ENCODE measurements around the gene TWIST2. TPM values are rescaled to one million over a fixed set of nuclear protein-coding genes. Genes with fewer than 3 reads are reported as not detected.
A peak's percentile ranks its signal among the peaks of the same experiment; 100 is the strongest.

Gene TWIST2
- total and polyA plus RNA-seq, 8 donors, result 0.58 to 58.0 (median 12.3) TPM

DNA sequence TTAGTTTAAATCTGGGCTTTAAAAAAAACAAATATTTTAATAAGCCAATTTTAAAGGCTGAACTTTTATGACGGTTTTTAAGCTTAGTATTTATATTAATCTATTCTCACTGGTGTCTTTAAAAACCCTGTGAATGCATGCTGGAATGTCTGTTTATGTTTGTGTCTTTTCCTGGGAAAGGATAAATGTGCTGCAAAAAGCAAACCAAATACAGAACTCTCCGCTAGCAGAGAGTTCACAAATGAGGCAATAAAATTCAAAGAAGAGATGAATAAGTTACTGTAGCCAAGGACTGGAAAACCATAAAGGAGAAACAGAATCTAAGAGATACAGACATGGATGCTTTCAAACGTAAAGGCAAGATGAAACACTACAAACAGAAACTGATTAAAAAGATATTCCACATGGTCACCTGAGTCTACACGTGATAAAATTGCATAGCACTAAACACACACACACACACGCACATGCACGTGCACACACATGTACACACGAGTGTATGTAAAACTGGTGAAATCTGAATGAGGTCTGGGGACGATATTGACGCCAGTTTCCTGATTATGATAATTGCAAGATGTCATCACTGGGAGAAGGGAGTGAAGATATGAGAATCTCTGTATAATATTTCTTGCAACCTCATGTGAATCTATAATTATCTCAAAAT is 4.5 kb downstream of the TWIST2 start:
- Histone ChIP-seq H3K36me3 (no peaks in the 10 kb centered on the region), H3K4me1 (peaks cover 14 to 28% (median 19%) of the 10 kb centered on the region in 4 donors), H3K9me3 (no peaks in the 10 kb centered on the region), H3K27me3 (peaks cover 8 to 79% (median 35%) of the 10 kb centered on the region in 3 donors), H3K27ac (peak overlapping the region in 2 of 5 donors; percentile 37 to 89), H3K4me3 (no peak overlapping the region)
- TF ChIP-seq POLR2A (IDR thresholded peaks at IDR 0.05) (no peak), POLR2AphosphoS5 (IDR thresholded peaks at IDR 0.05) (peak in 1 of 3 donors; percentile 9)
- DNase-seq, result no peak
- WGBS, 5 donors, result 41 to 55% (median 50%) methylated on average over 9 of the region's 9 CpGs
- intact Hi-C loops (cut with DNase I; ENCODE audit: low total_unique reads), result no loop called here

DNA sequence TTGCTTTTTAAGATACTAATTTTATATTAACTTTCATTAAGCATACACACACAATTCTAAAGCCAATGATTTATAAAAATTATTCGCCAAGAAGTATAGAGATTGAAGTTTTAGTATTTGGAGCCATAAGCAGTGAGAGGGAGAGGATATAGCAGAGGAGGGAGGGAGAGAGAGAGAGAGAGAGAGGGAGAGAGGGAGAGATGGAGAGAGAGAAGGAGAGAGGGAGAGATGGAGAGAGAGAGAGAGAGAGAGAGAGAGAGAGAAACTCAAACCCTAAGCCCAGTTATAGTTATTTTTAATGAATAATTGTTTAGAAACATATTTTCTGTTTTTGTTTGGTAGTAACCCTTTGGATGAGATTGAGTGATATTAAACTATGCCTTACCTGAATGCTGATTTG is 5.3 kb downstream of the TWIST2 start:
- WGBS, 5 donors, result 82 to 94% (median 93%) methylated on average over 1 of the region's 1 CpG

GRCh38 chr2:238853721-238854120 is 5.8 kb downstream of the TWIST2 start:
- 78 to 85% (median 80%) methylated on average over 9 of the region's 9 CpGs for WGBS, 5 donors

More for the DNA sequence above, 5.3 kb downstream of the TWIST2 start:
- Histone ChIP-seq H3K27me3 (peaks cover 8 to 70% (median 27%) of the 10 kb centered on the region in 3 donors), H3K27ac (peak overlapping the region in 1 of 5 donors; percentile 66), H3K9me3 (no peaks in the 10 kb centered on the region), H3K4me3 (no peak overlapping the region), H3K4me1 (peaks cover 5 to 21% (median 11%) of the 10 kb centered on the region in 4 donors), H3K36me3 (no peaks in the 10 kb centered on the region)
- TF ChIP-seq POLR2AphosphoS5 (IDR thresholded peaks at IDR 0.05), result no peak
- intact Hi-C loops (cut with DNase I; ENCODE audit: low total_unique reads), result no loop called here
- DNase-seq, result no peak

DNA sequence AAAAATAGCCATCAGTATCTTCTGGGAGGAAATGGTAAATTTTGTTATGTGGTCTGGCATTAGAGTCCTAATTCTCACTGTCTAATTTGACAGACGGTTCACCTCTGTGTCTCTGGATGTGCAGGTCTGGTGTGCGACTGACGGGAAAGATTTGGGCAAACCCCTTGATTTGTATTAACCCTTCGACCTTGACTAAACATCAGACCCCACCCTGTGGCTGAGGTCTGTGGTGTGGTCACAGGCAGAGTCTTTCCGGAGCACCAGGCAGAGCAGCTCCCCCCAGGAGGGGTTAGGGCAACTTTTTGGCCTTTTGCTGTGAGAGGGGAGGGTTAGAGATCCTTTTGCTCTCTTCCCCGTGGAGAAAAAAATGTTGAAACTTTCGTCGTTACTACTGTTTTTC is 6.4 kb downstream of the TWIST2 start:
- no peak for DNase-seq
- Histone ChIP-seq H3K27me3 (peaks cover 0 to 60% (median 16%) of the 10 kb centered on the region in 3 donors), H3K9me3 (no peaks in the 10 kb centered on the region), H3K27ac (peak overlapping the region in 3 of 5 donors; percentile 10 to 66 (median 32)), H3K4me1 (peaks cover 0 to 14% (median 3%) of the 10 kb centered on the region in 4 donors), H3K36me3 (no peaks in the 10 kb centered on the region), H3K4me3 (peak overlapping the region in 2 of 4 donors; percentile 4 to 8)
- intact Hi-C loops (cut with DNase I; ENCODE audit: low total_unique reads), result no loop called here
- 50 to 61% (median 52%) methylated on average over 8 of the region's 8 CpGs for WGBS, 5 donors
- no peak for TF ChIP-seq POLR2AphosphoS5 (IDR thresholded peaks at IDR 0.05)

More at GRCh38 chr2:238853721-238854120, 5.8 kb downstream of the TWIST2 start:
- intact Hi-C loops (cut with DNase I; ENCODE audit: low total_unique reads), result no loop called here
- no peak for TF ChIP-seq EP300 (IDR thresholded peaks at IDR 0.05)
- TF ChIP-seq POLR2A (IDR thresholded peaks at IDR 0.05), result no peak
- TF ChIP-seq POLR2AphosphoS5 (IDR thresholded peaks at IDR 0.05), result no peak
- Histone ChIP-seq H3K9me3 (no peaks in the 10 kb centered on the region), H3K27ac (peak overlapping the region in 3 of 5 donors; percentile 10 to 66 (median 32)), H3K27me3 (peaks cover 3 to 65% (median 22%) of the 10 kb centered on the region in 3 donors), H3K4me1 (peaks cover 0 to 16% (median 6%) of the 10 kb centered on the region in 4 donors), H3K4me3 (peak overlapping the region in 2 of 4 donors; percentile 4 to 8), H3K36me3 (no peaks in the 10 kb centered on the region)
- DNase-seq, result no peak

DNA sequence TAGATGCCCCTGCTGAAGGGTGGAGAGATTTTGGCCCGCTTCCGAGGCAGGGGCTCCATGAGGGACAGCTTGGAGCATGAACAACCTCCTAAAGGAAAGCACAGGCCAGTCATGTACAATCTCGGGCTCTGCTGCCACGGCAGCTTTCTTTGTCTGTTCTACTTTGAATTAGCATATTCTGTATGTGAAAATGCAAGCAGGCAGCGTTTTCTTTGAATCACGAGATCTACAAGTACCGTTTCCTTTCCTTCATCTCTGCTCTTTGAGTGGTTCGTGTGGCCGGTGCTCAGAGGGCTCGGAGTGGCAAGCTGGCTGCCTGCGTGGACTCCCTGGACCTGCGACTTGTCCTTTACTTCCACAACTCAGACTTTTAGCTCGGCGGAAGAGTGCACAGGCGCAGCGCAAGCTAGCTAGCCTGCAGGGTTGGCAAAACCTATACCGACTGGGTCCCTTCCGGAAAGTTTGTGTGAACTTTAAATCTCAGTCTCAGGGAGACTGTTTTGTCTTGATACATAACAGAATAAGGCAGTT is 6.9 kb downstream of the TWIST2 start:
- WGBS, 5 donors, result 78 to 82% (median 81%) methylated on average over 18 of the region's 18 CpGs
- Histone ChIP-seq H3K4me1 (peaks cover 0 to 16% (median 0%) of the 10 kb centered on the region in 4 donors), H3K4me3 (peak overlapping the region in 1 of 4 donors; percentile 8), H3K9me3 (no peaks in the 10 kb centered on the region), H3K27ac (peak overlapping the region in 3 of 5 donors; percentile 10 to 66 (median 32)), H3K27me3 (peaks cover 0 to 55% (median 11%) of the 10 kb centered on the region in 3 donors), H3K36me3 (no peaks in the 10 kb centered on the region)
- TF ChIP-seq POLR2AphosphoS5 (IDR thresholded peaks at IDR 0.05) (no peak), EP300 (IDR thresholded peaks at IDR 0.05) (no peak), POLR2A (IDR thresholded peaks at IDR 0.05) (no peak)
- TF ChIP-seq, protein P1, sequence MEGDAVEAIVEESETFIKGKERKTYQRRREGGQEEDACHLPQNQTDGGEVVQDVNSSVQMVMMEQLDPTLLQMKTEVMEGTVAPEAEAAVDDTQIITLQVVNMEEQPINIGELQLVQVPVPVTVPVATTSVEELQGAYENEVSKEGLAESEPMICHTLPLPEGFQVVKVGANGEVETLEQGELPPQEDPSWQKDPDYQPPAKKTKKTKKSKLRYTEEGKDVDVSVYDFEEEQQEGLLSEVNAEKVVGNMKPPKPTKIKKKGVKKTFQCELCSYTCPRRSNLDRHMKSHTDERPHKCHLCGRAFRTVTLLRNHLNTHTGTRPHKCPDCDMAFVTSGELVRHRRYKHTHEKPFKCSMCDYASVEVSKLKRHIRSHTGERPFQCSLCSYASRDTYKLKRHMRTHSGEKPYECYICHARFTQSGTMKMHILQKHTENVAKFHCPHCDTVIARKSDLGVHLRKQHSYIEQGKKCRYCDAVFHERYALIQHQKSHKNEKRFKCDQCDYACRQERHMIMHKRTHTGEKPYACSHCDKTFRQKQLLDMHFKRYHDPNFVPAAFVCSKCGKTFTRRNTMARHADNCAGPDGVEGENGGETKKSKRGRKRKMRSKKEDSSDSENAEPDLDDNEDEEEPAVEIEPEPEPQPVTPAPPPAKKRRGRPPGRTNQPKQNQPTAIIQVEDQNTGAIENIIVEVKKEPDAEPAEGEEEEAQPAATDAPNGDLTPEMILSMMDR (IDR thresholded peaks at IDR 0.05), result no peak
- intact Hi-C loops (cut with DNase I; ENCODE audit: low total_unique reads), result no loop called here
- no peak for DNase-seq

GRCh38 chr2:238855299-238855698 is 7.4 kb downstream of the TWIST2 start:
- Histone ChIP-seq H3K27ac (peak overlapping the region in 1 of 5 donors; percentile 13), H3K36me3 (no peaks in the 10 kb centered on the region), H3K4me3 (no peak overlapping the region), H3K4me1 (peaks cover 0 to 22% (median 3%) of the 10 kb centered on the region in 4 donors), H3K9me3 (no peaks in the 10 kb centered on the region), H3K27me3 (peaks cover 0 to 49% (median 9%) of the 10 kb centered on the region in 3 donors)
- 90 to 93% (median 93%) methylated on average over 9 of the region's 9 CpGs for WGBS, 5 donors
- DNase-seq, result no peak
- intact Hi-C loops (cut with DNase I; ENCODE audit: low total_unique reads), result no loop called here
- TF ChIP-seq EP300 (IDR thresholded peaks at IDR 0.05), result no peak
- no peak for TF ChIP-seq POLR2A (IDR thresholded peaks at IDR 0.05)
- TF ChIP-seq, protein P1 (IDR thresholded peaks at IDR 0.05), result no peak
- TF ChIP-seq POLR2AphosphoS5 (IDR thresholded peaks at IDR 0.05), result no peak

All from stomach (tissue), 9 donors.